ENCODE measurements around the gene SNRNP70. TPM values are rescaled to one million over a fixed set of nuclear protein-coding genes. Genes with fewer than 3 reads are reported as not detected.
A peak's percentile ranks its signal among the peaks of the same experiment; 100 is the strongest.

The SNRNP70 gene
- total RNA-seq, 4 donors from 2014 or later, result 78.7 to 241 (median 168) TPM

GRCh38 chr19:49065905-49066512 is 19.2 kb upstream of the SNRNP70 start:
- Histone ChIP-seq H3K27me3 (peaks cover 0 to 100% (median 8%) of the 10 kb centered on the region in 4 donors), H3K27ac (no peak overlapping the region), H3K9me3 (no peaks in the 10 kb centered on the region), H3K4me1 (peaks cover 6 to 28% (median 10%) of the 10 kb centered on the region in 3 donors), H3K36me3 (no peaks in the 10 kb centered on the region), H3K4me3 (no peak overlapping the region)
- intact Hi-C loops (cut with DNase I), result no loop called here
- WGBS, 2 donors, result 52 to 64% methylated on average over 10 to 12 of the region's 13 CpGs
- TF ChIP-seq CTCF (IDR thresholded peaks at IDR 0.05) (no peak), POLR2A (IDR thresholded peaks at IDR 0.05) (no peak)
- no peak for DNase-seq

- no peaks in the 10 kb centered on the region for H3K36me3 ChIP-seq
- no peak overlapping the region for H3K27ac ChIP-seq
- intact Hi-C loops (cut with DNase I), result no loop called here
- no peak for DNase-seq
- no peak overlapping the region for H3K4me3 ChIP-seq
- peaks cover 0 to 100% (median 11%) of the 10 kb centered on the region in 4 donors for H3K27me3 ChIP-seq
- peaks cover 9 to 37% (median 10%) of the 10 kb centered on the region in 3 donors for H3K4me1 ChIP-seq
- TF ChIP-seq POLR2A (IDR thresholded peaks at IDR 0.05), result no peak
- no peak for TF ChIP-seq CTCF (IDR thresholded peaks at IDR 0.05)
- 46 to 62% methylated on average over 2 of the region's 3 CpGs for WGBS, 2 donors
- H3K9me3 ChIP-seq, result no peaks in the 10 kb centered on the region
Observed at GRCh38 chr19:49067554-49067953, 17.7 kb upstream of the SNRNP70 start.

- DNase-seq, result no peak
- no peak overlapping the region for H3K4me3 ChIP-seq
- no peaks in the 10 kb centered on the region for H3K36me3 ChIP-seq
- H3K4me1 ChIP-seq, result peaks cover 9 to 37% (median 10%) of the 10 kb centered on the region in 3 donors
- no peaks in the 10 kb centered on the region for H3K9me3 ChIP-seq
- whole genome bisulfite sequencing, 2 donors, result 84 to 91% methylated on average over 6 to 9 of the region's 9 CpGs
- H3K27ac ChIP-seq, result no peak overlapping the region
- intact Hi-C loops (cut with DNase I), result no loop called here
- H3K27me3 ChIP-seq, result peaks cover 5 to 100% (median 22%) of the 10 kb centered on the region in 4 donors
- TF ChIP-seq CTCF (IDR thresholded peaks at IDR 0.05), result no peak
- TF ChIP-seq POLR2A (IDR thresholded peaks at IDR 0.05), result no peak
Observed at GRCh38 chr19:49069026-49069425, 16.2 kb upstream of the SNRNP70 start.

- Histone ChIP-seq H3K27ac (no peak overlapping the region), H3K4me3 (no peak overlapping the region), H3K36me3 (no peaks in the 10 kb centered on the region), H3K27me3 (peaks cover 5 to 92% (median 21%) of the 10 kb centered on the region in 4 donors), H3K4me1 (peaks cover under 1 to 25% (median 3%) of the 10 kb centered on the region in 3 donors), H3K9me3 (no peaks in the 10 kb centered on the region)
- WGBS, 2 donors, result 90 to 92% methylated on average over 12 to 16 of the region's 21 CpGs
- TF ChIP-seq POLR2A (IDR thresholded peaks at IDR 0.05) (no peak), CTCF (IDR thresholded peaks at IDR 0.05) (no peak)
- intact Hi-C loops (cut with DNase I), result no loop called here
- no peak for DNase-seq
Observed at GRCh38 chr19:49070416-49070815, 14.8 kb upstream of the SNRNP70 start.

GRCh38 chr19:49071860-49072547 is 13.2 kb upstream of the SNRNP70 start:
- H3K27ac ChIP-seq, result no peak overlapping the region
- H3K27me3 ChIP-seq, result peaks cover 5 to 76% (median 20%) of the 10 kb centered on the region in 4 donors
- intact Hi-C loops (cut with DNase I), result no loop called here
- no peak for DNase-seq
- H3K4me1 ChIP-seq, result peaks cover 0 to 23% (median 3%) of the 10 kb centered on the region in 3 donors
- 0 to 25% methylated on average over 2 to 40 of the region's 93 CpGs for WGBS, 2 donors
- H3K9me3 ChIP-seq, result no peaks in the 10 kb centered on the region
- no peaks in the 10 kb centered on the region for H3K36me3 ChIP-seq
- H3K4me3 ChIP-seq, result peak overlapping the region in 2 of 4 donors; percentile 28 to 38
- no peak for TF ChIP-seq POLR2A (IDR thresholded peaks at IDR 0.05)
- no peak for TF ChIP-seq CTCF (IDR thresholded peaks at IDR 0.05)
